Ishikawa (cell line): Measurements from ENCODE around the gene WNT11.

ENCODE experiments used
- USF1 ChIP-seq: IDR thresholded peaks from 2 replicates; pipeline ENCODE4 v1.6.1; 2012
- YY1 ChIP-seq: IDR thresholded peaks from 2 replicates; pipeline ENCODE4 v1.6.1; 2012; ENCODE audit warnings: low read depth

DNA sequence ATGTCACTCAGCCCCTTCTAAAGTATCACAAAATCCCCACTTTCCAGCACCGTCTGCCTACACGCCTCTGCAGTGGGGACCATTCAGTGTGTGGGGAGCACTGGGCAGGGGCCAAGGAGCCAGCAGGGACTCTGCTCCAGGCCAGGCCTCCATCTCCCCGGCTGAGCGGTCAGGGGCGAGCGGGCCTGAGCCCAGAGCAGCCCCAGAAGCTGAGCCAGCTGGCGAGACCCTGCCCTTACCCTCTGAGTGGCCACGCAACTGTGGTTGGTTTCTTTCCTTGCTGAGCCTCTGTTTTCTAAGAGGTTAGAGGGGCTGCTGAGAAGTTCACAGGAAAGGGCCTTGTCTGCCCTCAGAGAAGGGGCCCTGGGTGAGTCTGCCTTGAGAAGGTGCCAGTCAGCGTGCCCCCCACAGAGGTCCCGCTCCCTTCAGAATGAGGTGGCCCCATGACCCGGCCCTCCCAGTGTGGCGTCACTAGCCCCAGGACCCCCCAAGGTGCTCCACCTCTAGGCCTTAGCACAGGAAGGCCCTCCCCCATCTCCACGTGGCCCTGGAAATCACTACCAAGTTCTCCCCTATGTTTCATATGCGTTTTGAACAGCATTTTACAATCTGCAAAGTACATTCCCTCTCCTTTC lies 46.9 kb downstream of the WNT11 start:
- TF ChIP-seq YY1 = no peak
- TF ChIP-seq USF1 = no peak
